Measurements from ENCODE around the gene PTGFRN. TPM values are rescaled to one million over a fixed set of nuclear protein-coding genes. Genes with fewer than 3 reads are reported as not detected.
A peak's percentile ranks its signal among the peaks of the same experiment; 100 is the strongest.

PTGFRN gene
- total RNA-seq, 1 experiment from 2014 or later = 60.6 TPM

DNA sequence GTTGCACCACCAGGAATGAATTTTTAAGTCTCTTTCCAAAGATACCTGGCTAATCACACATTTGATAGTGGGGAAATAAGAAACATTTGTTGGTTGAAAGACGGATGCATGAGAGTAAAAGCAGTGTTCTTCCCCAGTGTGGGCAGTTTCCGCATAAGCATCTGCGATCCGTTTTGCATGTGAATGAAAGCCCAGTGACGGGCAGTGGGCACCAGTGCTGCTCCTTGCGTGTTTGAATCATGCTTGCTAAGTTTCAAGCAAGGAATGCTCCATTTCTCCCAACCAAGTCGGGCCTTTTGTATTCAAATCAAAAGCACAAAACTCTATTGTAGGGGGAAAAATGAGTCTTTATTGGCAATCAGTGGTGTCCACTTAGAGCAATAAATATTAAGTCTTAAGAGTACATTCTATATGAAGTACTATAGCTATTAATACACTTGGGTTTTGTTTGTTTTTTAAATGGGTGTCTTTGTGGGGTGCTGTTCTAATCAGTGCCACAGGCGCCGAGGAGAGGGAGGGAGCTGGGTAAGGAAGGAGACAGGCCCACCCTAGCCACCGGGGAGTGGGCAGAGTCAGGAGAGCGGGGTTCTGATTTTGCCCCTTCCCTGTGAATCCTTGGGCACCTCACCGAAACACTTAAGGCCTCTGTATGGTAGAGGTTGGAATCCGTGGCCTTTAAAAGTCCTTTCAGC, 750 bp upstream of the PTGFRN start:
- Histone ChIP-seq H3K9me3 (ENCODE audit: control insufficient read depth in 1 of 2, insufficient read depth in 1 of 2, low read depth in 1 of 2, low read length in 2 of 2) (no peaks in the 10 kb centered on the region), H3K4me2 (ENCODE audit: low read length) (peak overlapping the region; percentile 83), H3K9ac (ENCODE audit: low read length) (peak overlapping the region; percentile 77), H3K79me2 (ENCODE audit: insufficient read depth, low read length) (peaks cover 33% of the 10 kb centered on the region), H4K20me1 (ENCODE audit: insufficient read depth) (no peaks in the 10 kb centered on the region), H3K4me3 (replicated peaks in 1 of 2; ENCODE audit: low read depth in 1 of 2, low read length in 2 of 2) (peak overlapping the region; percentile 70 to 79), H3K27ac (ENCODE audit: low read depth, low read length) (no peak overlapping the region), H3K4me1 (ENCODE audit: control insufficient read depth in 1 of 2, insufficient read depth in 2 of 2, low read length in 2 of 2) (peaks cover 5 to 19% of the 10 kb centered on the region in 2 experiments; a peak in 3 of 4 replicates), H3K27me3 (ENCODE audit: insufficient read depth, low read length) (no peaks in the 10 kb centered on the region), H3K9me2 (ENCODE audit: insufficient read depth) (no peaks in the 10 kb centered on the region), H2AFZ (ENCODE audit: low read depth, low read length, poor library complexity, severe bottlenecking) (peak overlapping the region; percentile 48), H3K36me3 (ENCODE audit: control insufficient read depth in 1 of 2, insufficient read depth in 2 of 2, low read length in 2 of 2) (no peaks in the 10 kb centered on the region)
- ChIA-PET CTCF (no interaction called here), POLR2A (no interaction called here), RAD21 (ENCODE audit: low non-redundant PET in 1 of 2, low total read pairs in 2 of 2, uncharacterized antibody in 2 of 2, unreplicated experiment in 2 of 2) (interaction anchor here in 1 of 2 experiments (0.6 kb wide), 1 partner anchor 42 kb away, joined by 3 read pairs; no protein-coding TSS in a partner anchor)
- DNase-seq (ENCODE audit: low read depth, low spot score) = no peak
- BruUV-seq (replicated peaks) = no TSS peak
- ATAC-seq = no peak
- TF ChIP-seq ELF1 (IDR thresholded peaks at IDR 0.05; ENCODE audit: borderline replicate concordance, low read depth) (no peak), JUND (IDR thresholded peaks at IDR 0.05) (no peak), YY1 (IDR thresholded peaks at IDR 0.05; ENCODE audit: extremely low read depth, insufficient replicate concordance, low read depth, low read length) (no peak), ZNF274 (IDR thresholded peaks at IDR 0.05; ENCODE audit: low read depth, low read length) (no peak), EZH2phosphoT487 (IDR thresholded peaks at IDR 0.05; ENCODE audit: borderline replicate concordance) (no peak), TCF7L2 (IDR thresholded peaks at IDR 0.05; ENCODE audit: borderline replicate concordance, extremely low read depth, insufficient read depth, insufficient read length) (no peak), POLR2A (IDR thresholded peaks at IDR 0.05; ENCODE audit: borderline replicate concordance, extremely low read depth, insufficient read depth, insufficient read length) (no peak), RAD21 (IDR thresholded peaks at IDR 0.05; ENCODE audit: low read depth) (no peak), ZFX (IDR thresholded peaks at IDR 0.05) (no peak)
- TF ChIP-seq, protein P1, sequence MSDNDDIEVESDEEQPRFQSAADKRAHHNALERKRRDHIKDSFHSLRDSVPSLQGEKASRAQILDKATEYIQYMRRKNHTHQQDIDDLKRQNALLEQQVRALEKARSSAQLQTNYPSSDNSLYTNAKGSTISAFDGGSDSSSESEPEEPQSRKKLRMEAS (IDR thresholded peaks at IDR 0.05) = no peak
- TF ChIP-seq, protein P2, sequence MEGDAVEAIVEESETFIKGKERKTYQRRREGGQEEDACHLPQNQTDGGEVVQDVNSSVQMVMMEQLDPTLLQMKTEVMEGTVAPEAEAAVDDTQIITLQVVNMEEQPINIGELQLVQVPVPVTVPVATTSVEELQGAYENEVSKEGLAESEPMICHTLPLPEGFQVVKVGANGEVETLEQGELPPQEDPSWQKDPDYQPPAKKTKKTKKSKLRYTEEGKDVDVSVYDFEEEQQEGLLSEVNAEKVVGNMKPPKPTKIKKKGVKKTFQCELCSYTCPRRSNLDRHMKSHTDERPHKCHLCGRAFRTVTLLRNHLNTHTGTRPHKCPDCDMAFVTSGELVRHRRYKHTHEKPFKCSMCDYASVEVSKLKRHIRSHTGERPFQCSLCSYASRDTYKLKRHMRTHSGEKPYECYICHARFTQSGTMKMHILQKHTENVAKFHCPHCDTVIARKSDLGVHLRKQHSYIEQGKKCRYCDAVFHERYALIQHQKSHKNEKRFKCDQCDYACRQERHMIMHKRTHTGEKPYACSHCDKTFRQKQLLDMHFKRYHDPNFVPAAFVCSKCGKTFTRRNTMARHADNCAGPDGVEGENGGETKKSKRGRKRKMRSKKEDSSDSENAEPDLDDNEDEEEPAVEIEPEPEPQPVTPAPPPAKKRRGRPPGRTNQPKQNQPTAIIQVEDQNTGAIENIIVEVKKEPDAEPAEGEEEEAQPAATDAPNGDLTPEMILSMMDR (IDR thresholded peaks at IDR 0.05 in 2 of 3, conservative IDR thresholded peaks at IDR 0.05 in 1 of 3; ENCODE audit: borderline replicate concordance in 1 of 3, insufficient read depth in 1 of 3, low read depth in 2 of 3, low read length in 2 of 3) = no peak
- intact Hi-C loops (cut with micrococcal nuclease) = no loop called here

Data from HCT116 (cell line).